ENCODE measurements around the gene ATF4.
A peak's percentile ranks its signal among the peaks of the same experiment; 100 is the strongest.

The ATF4 gene

GRCh38 chr22:39522567-39523300 is 2.4 kb downstream of the ATF4 start:
- no peak overlapping the region for H2AFZ ChIP-seq (ENCODE audit: low read length, unreplicated experiment)
- H3K27me3 ChIP-seq (ENCODE audit: insufficient read depth, low read length) = no peaks in the 10 kb centered on the region
- H3K27ac ChIP-seq (ENCODE audit: low read depth, low read length) = peak overlapping the region; percentile 27
- H3K4me1 ChIP-seq (ENCODE audit: control insufficient read depth, insufficient read depth, low read length, unreplicated experiment) = peaks cover 14% of the 10 kb centered on the region
- H3K79me2 ChIP-seq (ENCODE audit: control insufficient read depth, insufficient read depth, low read length, unreplicated experiment) = peaks cover 26% of the 10 kb centered on the region
- peak overlapping the region; percentile 96 for H3K4me3 ChIP-seq (ENCODE audit: low read depth, low read length)
- H3K36me3 ChIP-seq (ENCODE audit: insufficient read depth, low read length) = peaks cover 18% of the 10 kb centered on the region

- Histone ChIP-seq H3K27me3 (ENCODE audit: insufficient read depth, low read length) (no peaks in the 10 kb centered on the region), H3K27ac (ENCODE audit: low read depth, low read length) (no peak overlapping the region), H3K36me3 (ENCODE audit: insufficient read depth, low read length) (peaks cover 18% of the 10 kb centered on the region), H2AFZ (ENCODE audit: low read length, unreplicated experiment) (no peak overlapping the region), H3K4me1 (ENCODE audit: control insufficient read depth, insufficient read depth, low read length, unreplicated experiment) (peaks cover 3% of the 10 kb centered on the region), H3K4me3 (ENCODE audit: low read depth, low read length) (no peak overlapping the region), H3K79me2 (ENCODE audit: control insufficient read depth, insufficient read depth, low read length, unreplicated experiment) (peaks cover 27% of the 10 kb centered on the region)
Observed at GRCh38 chr22:39524089-39524752, 3.9 kb downstream of the ATF4 start.

GRCh38 chr22:39524753-39525657 is 4.6 kb downstream of the ATF4 start:
- H3K4me1 ChIP-seq (ENCODE audit: control insufficient read depth, insufficient read depth, low read length, unreplicated experiment) = peaks cover 7% of the 10 kb centered on the region
- peaks cover 18% of the 10 kb centered on the region for H3K36me3 ChIP-seq (ENCODE audit: insufficient read depth, low read length)
- H3K27me3 ChIP-seq (ENCODE audit: insufficient read depth, low read length) = no peaks in the 10 kb centered on the region
- H2AFZ ChIP-seq (ENCODE audit: low read length, unreplicated experiment) = no peak overlapping the region
- H3K4me3 ChIP-seq (ENCODE audit: low read depth, low read length) = no peak overlapping the region
- peaks cover 27% of the 10 kb centered on the region for H3K79me2 ChIP-seq (ENCODE audit: control insufficient read depth, insufficient read depth, low read length, unreplicated experiment)
- H3K27ac ChIP-seq (ENCODE audit: low read depth, low read length) = no peak overlapping the region

- Histone ChIP-seq H3K79me2 (ENCODE audit: control insufficient read depth, insufficient read depth, low read length, unreplicated experiment) (peaks cover 25% of the 10 kb centered on the region), H3K27me3 (ENCODE audit: insufficient read depth, low read length) (no peaks in the 10 kb centered on the region), H3K36me3 (ENCODE audit: insufficient read depth, low read length) (peaks cover 18% of the 10 kb centered on the region), H3K4me3 (ENCODE audit: low read depth, low read length) (no peak overlapping the region), H3K4me1 (ENCODE audit: control insufficient read depth, insufficient read depth, low read length, unreplicated experiment) (peaks cover 7% of the 10 kb centered on the region), H2AFZ (ENCODE audit: low read length, unreplicated experiment) (no peak overlapping the region), H3K27ac (ENCODE audit: low read depth, low read length) (no peak overlapping the region)
Observed at GRCh38 chr22:39525658-39525975, 5.3 kb downstream of the ATF4 start.

- Histone ChIP-seq H3K27ac (ENCODE audit: low read depth, low read length) (no peak overlapping the region), H3K4me1 (ENCODE audit: control insufficient read depth, insufficient read depth, low read length, unreplicated experiment) (peaks cover 15% of the 10 kb centered on the region), H3K4me3 (ENCODE audit: low read depth, low read length) (no peak overlapping the region), H3K79me2 (ENCODE audit: control insufficient read depth, insufficient read depth, low read length, unreplicated experiment) (peaks cover 22% of the 10 kb centered on the region), H3K36me3 (ENCODE audit: insufficient read depth, low read length) (peaks cover 10% of the 10 kb centered on the region; the same call in 1 of the 2 replicates), H2AFZ (ENCODE audit: low read length, unreplicated experiment) (no peak overlapping the region), H3K27me3 (ENCODE audit: insufficient read depth, low read length) (no peaks in the 10 kb centered on the region)
Observed at GRCh38 chr22:39526736-39527171, 6.4 kb downstream of the ATF4 start.

- H3K79me2 ChIP-seq (ENCODE audit: control insufficient read depth, insufficient read depth, low read length, unreplicated experiment) = peaks cover 23% of the 10 kb centered on the region
- no peak overlapping the region for H2AFZ ChIP-seq (ENCODE audit: low read length, unreplicated experiment)
- H3K27me3 ChIP-seq (ENCODE audit: insufficient read depth, low read length) = no peaks in the 10 kb centered on the region
- H3K36me3 ChIP-seq (ENCODE audit: insufficient read depth, low read length) = peaks cover 6% of the 10 kb centered on the region; the same call in 1 of the 2 replicates
- peaks cover 15% of the 10 kb centered on the region for H3K4me1 ChIP-seq (ENCODE audit: control insufficient read depth, insufficient read depth, low read length, unreplicated experiment)
- no peak overlapping the region for H3K27ac ChIP-seq (ENCODE audit: low read depth, low read length)
- H3K4me3 ChIP-seq (ENCODE audit: low read depth, low read length) = no peak overlapping the region
Observed at GRCh38 chr22:39527481-39527961, 7.2 kb downstream of the ATF4 start.

GRCh38 chr22:39528080-39528661 is 7.8 kb downstream of the ATF4 start:
- peaks cover 15% of the 10 kb centered on the region for H3K4me1 ChIP-seq (ENCODE audit: control insufficient read depth, insufficient read depth, low read length, unreplicated experiment)
- H2AFZ ChIP-seq (ENCODE audit: low read length, unreplicated experiment) = no peak overlapping the region
- H3K79me2 ChIP-seq (ENCODE audit: control insufficient read depth, insufficient read depth, low read length, unreplicated experiment) = peaks cover 18% of the 10 kb centered on the region
- H3K36me3 ChIP-seq (ENCODE audit: insufficient read depth, low read length) = peaks cover 1% of the 10 kb centered on the region; the same call in 1 of the 2 replicates
- H3K27ac ChIP-seq (ENCODE audit: low read depth, low read length) = no peak overlapping the region
- no peaks in the 10 kb centered on the region for H3K27me3 ChIP-seq (ENCODE audit: insufficient read depth, low read length)
- no peak overlapping the region for H3K4me3 ChIP-seq (ENCODE audit: low read depth, low read length)

GRCh38 chr22:39528681-39529486 is 8.5 kb downstream of the ATF4 start:
- Histone ChIP-seq H3K4me3 (ENCODE audit: low read depth, low read length) (no peak overlapping the region), H3K79me2 (ENCODE audit: control insufficient read depth, insufficient read depth, low read length, unreplicated experiment) (peaks cover 18% of the 10 kb centered on the region)

GRCh38 chr22:39529487-39529851 is 9.1 kb downstream of the ATF4 start:
- Histone ChIP-seq H2AFZ (ENCODE audit: low read length, unreplicated experiment) (no peak overlapping the region), H3K27me3 (ENCODE audit: insufficient read depth, low read length) (no peaks in the 10 kb centered on the region), H3K4me3 (ENCODE audit: low read depth, low read length) (no peak overlapping the region), H3K36me3 (ENCODE audit: insufficient read depth, low read length) (no peaks in the 10 kb centered on the region), H3K79me2 (ENCODE audit: control insufficient read depth, insufficient read depth, low read length, unreplicated experiment) (peaks cover 18% of the 10 kb centered on the region), H3K4me1 (ENCODE audit: control insufficient read depth, insufficient read depth, low read length, unreplicated experiment) (peaks cover 15% of the 10 kb centered on the region), H3K27ac (ENCODE audit: low read depth, low read length) (no peak overlapping the region)

More at GRCh38 chr22:39528681-39529486, 8.5 kb downstream of the ATF4 start:
- Histone ChIP-seq H3K4me1 (ENCODE audit: control insufficient read depth, insufficient read depth, low read length, unreplicated experiment) (peaks cover 15% of the 10 kb centered on the region), H3K27me3 (ENCODE audit: insufficient read depth, low read length) (no peaks in the 10 kb centered on the region), H2AFZ (ENCODE audit: low read length, unreplicated experiment) (no peak overlapping the region), H3K36me3 (ENCODE audit: insufficient read depth, low read length) (no peaks in the 10 kb centered on the region), H3K27ac (ENCODE audit: low read depth, low read length) (no peak overlapping the region)
